Stimulated activated CD4-positive, alpha-beta T cell treated with anti-CD3 and anti-CD28 coated beads, Interleukin-4, amount 100 ng/mL, for 48 hours (primary cell): Measurements from ENCODE around the gene SOX6.
"Not testable (repeated sequence)": the region's sequence is repeated elsewhere in the genome, so short reads cannot be mapped to it uniquely, and the experiment has no call there.

Experiments used
- DNase-seq, 2 donors: peaks; one replicate each; pipeline ENCODE4 v3.0.0-alpha.2; 2020; ENCODE audit warnings: low read depth in 2 of 2

SOX6 gene

GRCh38 chr11:16096336-16096735 is 260.0 kb downstream of the SOX6 start:
- DNase-seq = no peak

DNA sequence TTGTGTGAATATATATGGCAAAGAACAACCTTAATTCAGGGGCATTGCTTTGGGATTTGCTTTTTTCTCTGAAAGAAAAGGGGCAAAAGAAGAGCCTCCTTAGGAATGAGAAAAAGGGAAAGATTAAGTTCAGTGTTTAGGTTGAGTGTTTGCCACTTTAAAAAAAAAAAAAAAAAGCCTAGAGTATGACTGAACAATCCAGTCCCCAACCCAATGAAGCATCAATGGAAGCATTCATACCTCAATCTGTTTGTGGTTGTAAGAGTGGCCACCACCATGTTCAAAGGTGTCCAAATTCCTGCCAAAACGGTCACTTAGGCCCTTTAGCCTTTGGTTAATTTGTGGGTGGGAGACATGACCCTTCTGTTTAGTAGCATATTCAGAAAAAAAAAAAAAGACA is 260.6 kb downstream of the SOX6 start:
- no peak for DNase-seq

DNA sequence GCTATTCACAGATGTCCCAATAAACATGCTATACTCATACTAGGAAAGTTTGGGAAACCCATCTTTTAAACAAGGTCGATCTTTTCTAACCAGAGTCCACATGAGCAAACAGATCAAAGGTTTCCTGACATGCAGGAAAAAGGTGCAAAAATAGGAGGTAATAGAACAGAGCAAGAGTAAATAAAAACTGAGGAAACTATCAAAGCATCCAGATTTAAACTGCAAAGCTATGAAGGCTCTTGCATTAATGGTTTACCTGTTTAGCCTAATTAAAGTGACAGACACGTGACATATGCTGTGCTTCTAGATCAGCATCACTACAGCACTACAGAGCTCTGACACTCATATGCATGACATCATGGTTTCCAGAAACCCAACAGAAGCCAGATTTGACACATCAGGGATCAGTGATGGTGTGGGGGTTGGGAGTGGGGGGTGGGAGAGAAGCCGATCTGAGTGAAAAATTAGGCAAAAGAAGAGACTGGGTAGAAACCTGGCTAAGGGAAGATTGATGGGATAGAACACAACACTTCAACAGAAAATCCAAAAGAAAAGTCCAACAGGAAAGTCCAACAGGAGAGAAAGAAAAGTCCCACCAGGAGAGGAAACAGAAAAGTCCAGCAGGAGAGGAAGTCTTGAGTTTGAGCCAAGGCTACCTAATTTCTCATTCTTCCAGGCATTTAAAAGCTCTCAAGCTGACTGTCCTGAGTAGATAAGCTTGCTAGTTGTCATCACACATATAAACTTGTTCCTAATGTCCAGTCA is 262.3 kb downstream of the SOX6 start:
- no peak for DNase-seq

GRCh38 chr11:16091862-16092261 is 264.5 kb downstream of the SOX6 start:
- no peak for DNase-seq

DNA sequence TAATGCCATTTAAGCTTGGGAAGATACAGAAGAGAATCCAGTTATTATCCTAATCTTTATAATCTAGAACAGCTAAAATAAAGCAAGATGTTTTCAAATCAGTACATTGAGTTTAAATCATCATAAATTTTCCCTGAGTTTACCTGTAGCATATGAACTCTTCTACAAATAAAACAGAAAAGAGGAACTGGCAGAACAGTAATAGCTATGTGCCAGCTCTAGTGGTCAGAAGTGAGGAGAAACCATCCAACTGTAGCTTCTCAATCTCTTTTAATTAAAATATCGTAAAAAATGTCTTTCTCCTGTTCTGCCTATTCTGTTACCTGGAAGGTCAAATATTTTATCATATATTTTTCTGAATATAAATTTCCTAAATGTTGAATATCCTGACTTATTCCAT is 266.9 kb downstream of the SOX6 start:
- no peak for DNase-seq

DNA sequence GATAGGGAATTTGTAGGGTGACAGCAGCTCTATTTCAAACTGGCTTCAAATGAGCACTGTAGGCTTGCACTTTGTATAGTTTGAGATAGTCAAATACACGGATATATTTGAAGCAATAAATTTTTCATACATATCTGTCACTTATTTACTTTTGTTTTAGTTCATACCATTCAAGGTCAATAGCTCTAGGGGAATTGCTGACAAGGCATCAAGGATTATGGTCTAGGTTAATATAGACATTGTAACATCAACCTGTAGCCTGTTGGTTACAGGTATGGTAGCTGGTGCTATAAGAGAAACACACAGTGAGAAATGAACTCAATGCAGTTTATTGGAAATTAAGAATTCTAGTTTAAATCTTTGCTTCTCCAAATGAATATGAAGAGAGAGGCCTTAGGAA is 267.6 kb downstream of the SOX6 start:
- no peak for DNase-seq

- DNase-seq = no peak
Observed at GRCh38 chr11:16087886-16088285, 268.5 kb downstream of the SOX6 start.

DNA sequence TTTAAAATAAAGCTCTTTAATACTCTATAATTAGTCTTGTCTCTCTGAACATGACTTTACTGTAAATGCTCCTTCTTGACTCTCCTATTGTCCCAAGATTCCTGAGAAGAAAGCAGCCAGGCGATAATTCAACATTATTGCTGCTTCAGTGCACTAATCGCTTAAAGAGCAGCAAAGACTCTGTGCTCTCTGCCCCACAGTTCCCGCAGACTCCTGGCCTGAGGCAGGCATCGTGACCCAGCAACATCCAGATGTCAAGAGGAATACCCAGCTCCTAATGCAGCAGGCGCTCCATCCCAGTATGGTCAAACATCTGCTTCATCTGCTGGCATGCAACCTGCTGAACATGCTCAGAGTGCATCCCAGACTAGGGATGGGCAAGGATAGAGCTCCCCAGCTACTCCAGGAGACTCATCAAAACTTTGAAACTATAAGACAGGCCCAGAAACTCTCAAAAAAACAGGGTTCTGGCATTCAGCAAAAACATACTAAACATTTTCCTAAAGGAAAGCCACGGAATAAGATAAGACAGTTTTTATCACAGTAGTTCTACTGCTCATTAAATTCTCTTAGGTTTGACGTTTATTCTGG is 270.0 kb downstream of the SOX6 start:
- DNase-seq = no peak

GRCh38 chr11:16082095-16083055 is 274.0 kb downstream of the SOX6 start:
- DNase-seq = no peak

DNA sequence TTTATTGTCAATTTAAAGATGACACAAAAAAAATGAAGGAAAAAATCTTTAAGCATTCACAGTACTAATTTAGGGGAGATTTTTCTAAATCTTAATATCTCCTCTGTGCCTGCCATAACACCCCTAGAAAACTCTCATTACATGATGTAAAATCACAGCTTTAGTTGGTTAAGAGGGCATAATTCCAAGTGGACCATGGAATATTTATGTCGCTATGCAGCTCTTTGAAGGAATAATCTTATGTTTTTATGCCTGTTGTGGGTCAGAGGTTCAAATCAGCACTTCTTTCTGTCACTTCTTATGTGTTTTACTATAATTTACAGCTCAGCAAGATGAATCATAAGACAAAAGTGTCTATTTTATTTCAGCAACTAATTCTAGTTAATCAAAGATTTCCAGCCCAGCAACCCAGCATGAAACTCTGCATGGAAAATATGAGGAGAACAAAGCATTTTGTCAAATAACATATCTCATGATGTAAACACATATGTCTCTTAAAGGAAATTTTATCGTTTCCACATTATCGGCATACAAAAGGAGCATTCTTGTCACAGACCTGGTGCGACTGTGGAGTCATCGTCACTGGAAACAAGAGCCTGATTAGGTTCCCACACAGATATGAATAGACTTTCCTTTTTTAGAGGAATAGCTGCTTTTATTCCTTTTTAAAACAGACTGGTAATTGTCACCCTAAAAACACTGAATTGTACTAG is 274.8 kb downstream of the SOX6 start:
- no peak for DNase-seq

- DNase-seq = no peak
Observed at GRCh38 chr11:16080688-16081381, 275.5 kb downstream of the SOX6 start.

GRCh38 chr11:16078936-16079335 is 277.4 kb downstream of the SOX6 start:
- DNase-seq = no peak

- DNase-seq = no peak
Observed at GRCh38 chr11:16070573-16070972, 285.8 kb downstream of the SOX6 start.

GRCh38 chr11:16067268-16067667 is 289.1 kb downstream of the SOX6 start:
- DNase-seq = not testable (repeated sequence)

- DNase-seq = no peak
Observed at GRCh38 chr11:16059332-16059731, 297.0 kb downstream of the SOX6 start.

DNA sequence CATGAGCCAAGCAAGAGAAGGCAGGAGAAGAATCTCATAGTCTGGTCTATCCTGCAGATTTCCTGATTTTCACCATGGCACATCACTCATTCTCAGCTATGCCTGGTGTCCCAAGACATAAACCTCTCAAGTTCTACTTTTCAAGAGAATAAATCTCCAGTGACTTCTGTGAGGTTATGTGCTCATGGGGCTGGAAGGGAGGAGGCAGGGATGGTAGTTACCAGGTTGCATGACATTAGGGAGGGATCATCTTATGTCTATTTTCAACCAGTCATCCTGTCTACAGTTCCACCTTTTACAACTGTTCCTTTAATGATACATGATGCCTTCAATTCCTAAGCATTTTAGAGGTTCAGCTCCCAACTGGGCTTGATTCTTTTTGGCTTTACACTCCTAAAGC is 297.7 kb downstream of the SOX6 start:
- no peak for DNase-seq

- DNase-seq = no peak
Observed at GRCh38 chr11:16052750-16053149, 303.6 kb downstream of the SOX6 start.

- no peak for DNase-seq
Observed at GRCh38 chr11:16049611-16050010, 306.7 kb downstream of the SOX6 start.

DNA sequence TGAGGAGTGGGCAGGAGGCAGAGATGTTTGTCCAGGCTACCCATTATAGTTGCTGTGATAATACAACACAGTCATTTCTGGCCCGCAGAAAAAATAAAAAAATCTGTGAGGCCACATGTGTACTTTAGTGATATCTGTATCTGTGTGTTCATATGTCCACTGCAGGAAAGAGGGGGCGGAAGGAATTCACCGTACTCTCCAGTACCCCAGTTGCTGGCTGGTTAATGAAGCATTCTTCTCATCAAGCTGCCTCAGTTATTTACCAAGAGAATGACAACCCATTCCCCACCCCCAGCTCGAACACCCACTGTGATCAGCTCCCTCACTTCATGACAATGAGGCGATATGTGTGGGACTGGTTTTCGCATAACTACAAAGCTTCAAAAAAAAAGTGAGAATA is 309.3 kb downstream of the SOX6 start:
- DNase-seq = no peak

GRCh38 chr11:16043617-16044016 is 312.7 kb downstream of the SOX6 start:
- no peak for DNase-seq

DNA sequence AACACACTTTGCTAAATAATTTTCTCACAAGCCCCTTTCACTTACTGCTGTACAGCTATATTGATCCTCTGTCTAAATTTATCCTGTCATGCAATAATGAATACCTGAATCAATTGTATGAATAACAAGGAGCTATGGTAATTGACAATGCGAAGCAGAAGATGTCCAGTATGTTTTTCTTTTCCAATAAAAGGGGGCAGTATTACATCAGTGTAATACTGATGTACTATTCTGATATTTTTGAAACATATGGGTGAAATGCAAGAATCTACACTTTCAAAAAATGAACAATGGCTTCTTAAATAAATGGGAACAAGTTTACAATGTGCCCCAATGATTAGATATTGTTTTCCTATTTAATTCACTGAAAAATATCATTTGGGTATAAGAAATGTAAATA is 315.1 kb downstream of the SOX6 start:
- no peak for DNase-seq
